ENCODE measurements around the gene BPIFA3. TPM values are rescaled to one million over a fixed set of nuclear protein-coding genes. Genes with fewer than 3 reads are reported as not detected.

BPIFA3 gene
- total RNA-seq, 1 experiment from 2014 or later: not detected

- CTCF ChIA-PET: interaction anchor here (0.8 kb wide), 1 partner anchor 13 kb away, joined by 3 read pairs; the partner anchor contains the start of gene BPIFA1
- intact Hi-C loops (cut with micrococcal nuclease; ENCODE audit: unreplicated experiment): no loop called here
- peaks cover 36% of the 10 kb centered on the region for H3K27me3 Mint-ChIP-seq (ENCODE audit: unreplicated experiment)
Measured at GRCh38 chr20:33249456-33249855, 32.3 kb downstream of the BPIFA3 start.

GRCh38 chr20:33250666-33251065, 33.5 kb downstream of the BPIFA3 start:
- H3K36me3 Mint-ChIP-seq (ENCODE audit: insufficient read depth, unreplicated experiment): no peaks in the 10 kb centered on the region
- no peak for TF ChIP-seq CTCF (IDR thresholded peaks at IDR 0.05; ENCODE audit: unreplicated experiment)
- intact Hi-C loops (cut with micrococcal nuclease; ENCODE audit: unreplicated experiment): no loop called here
- H3K4me1 Mint-ChIP-seq (ENCODE audit: low read depth, unreplicated experiment): no peaks in the 10 kb centered on the region
- CTCF ChIA-PET: interaction anchor here (1.1 kb wide), 1 partner anchor 9 kb away, joined by 3 read pairs; no protein-coding TSS in a partner anchor
- H3K4me3 Mint-ChIP-seq (ENCODE audit: low read depth, unreplicated experiment): no peak overlapping the region
- no TSS peak for BruUV-seq (replicated peaks)
- H3K27ac Mint-ChIP-seq (ENCODE audit: unreplicated experiment): no peak overlapping the region
- DNase-seq: no peak
- H3K27me3 Mint-ChIP-seq (ENCODE audit: unreplicated experiment): peaks cover 23% of the 10 kb centered on the region
- H3K9me3 Mint-ChIP-seq (ENCODE audit: low read depth, unreplicated experiment): peaks cover 3% of the 10 kb centered on the region

More at GRCh38 chr20:33249456-33249855, 32.3 kb downstream of the BPIFA3 start:
- no peak for DNase-seq
- TF ChIP-seq CTCF (IDR thresholded peaks at IDR 0.05; ENCODE audit: unreplicated experiment): no peak
- H3K36me3 Mint-ChIP-seq (ENCODE audit: insufficient read depth, unreplicated experiment): no peaks in the 10 kb centered on the region
- no peaks in the 10 kb centered on the region for H3K4me1 Mint-ChIP-seq (ENCODE audit: low read depth, unreplicated experiment)
- H3K4me3 Mint-ChIP-seq (ENCODE audit: low read depth, unreplicated experiment): no peak overlapping the region
- BruUV-seq (replicated peaks): no TSS peak
- H3K27ac Mint-ChIP-seq (ENCODE audit: unreplicated experiment): no peak overlapping the region
- H3K9me3 Mint-ChIP-seq (ENCODE audit: low read depth, unreplicated experiment): peaks cover 3% of the 10 kb centered on the region

GRCh38 chr20:33251496-33251895, 34.3 kb downstream of the BPIFA3 start:
- BruUV-seq (replicated peaks): no TSS peak
- no peak for DNase-seq
- intact Hi-C loops (cut with micrococcal nuclease; ENCODE audit: unreplicated experiment): no loop called here
- CTCF ChIA-PET: interaction anchor here (1.1 kb wide), 1 partner anchor 8 kb away, joined by 3 read pairs; no protein-coding TSS in a partner anchor
- Mint-ChIP-seq H3K4me1 (ENCODE audit: low read depth, unreplicated experiment) (no peaks in the 10 kb centered on the region), H3K27ac (ENCODE audit: unreplicated experiment) (no peak overlapping the region), H3K36me3 (ENCODE audit: insufficient read depth, unreplicated experiment) (no peaks in the 10 kb centered on the region), H3K4me3 (ENCODE audit: low read depth, unreplicated experiment) (no peak overlapping the region), H3K9me3 (ENCODE audit: low read depth, unreplicated experiment) (peaks cover 3% of the 10 kb centered on the region), H3K27me3 (ENCODE audit: unreplicated experiment) (peaks cover 21% of the 10 kb centered on the region)
- TF ChIP-seq CTCF (IDR thresholded peaks at IDR 0.05; ENCODE audit: unreplicated experiment): no peak

- Mint-ChIP-seq H3K4me3 (ENCODE audit: low read depth, unreplicated experiment) (no peak overlapping the region), H3K27me3 (ENCODE audit: unreplicated experiment) (peaks cover 26% of the 10 kb centered on the region), H3K9me3 (ENCODE audit: low read depth, unreplicated experiment) (peaks cover 3% of the 10 kb centered on the region), H3K36me3 (ENCODE audit: insufficient read depth, unreplicated experiment) (no peaks in the 10 kb centered on the region), H3K27ac (ENCODE audit: unreplicated experiment) (no peak overlapping the region), H3K4me1 (ENCODE audit: low read depth, unreplicated experiment) (no peaks in the 10 kb centered on the region)
- intact Hi-C loops (cut with micrococcal nuclease; ENCODE audit: unreplicated experiment): no loop called here
- DNase-seq: no peak
- CTCF ChIA-PET: interaction anchor here (0.6 to 0.7 kb wide), 3 partner anchors 23 to 1189 kb away, joined by 4 to 5 read pairs (median 4); partner anchors contain the start of gene SNTA1
- BruUV-seq (replicated peaks): no TSS peak
- TF ChIP-seq CTCF (IDR thresholded peaks at IDR 0.05; ENCODE audit: unreplicated experiment): no peak
Measured at GRCh38 chr20:33252460-33252859, 35.3 kb downstream of the BPIFA3 start.

Measured in Calu3 (cell line).